HG02884 (cell line): ENCODE results near the gene SGCA.

Source experiments
- ATAC-seq: cut with Tn5 transposase; IDR thresholded peaks from one replicate; pipeline ENCODE4 v1.9.1; 2021; ENCODE audit warnings: mild to moderate bottlenecking, moderate library complexity; ENCODE audit not compliant: unreplicated experiment

The SGCA gene

DNA sequence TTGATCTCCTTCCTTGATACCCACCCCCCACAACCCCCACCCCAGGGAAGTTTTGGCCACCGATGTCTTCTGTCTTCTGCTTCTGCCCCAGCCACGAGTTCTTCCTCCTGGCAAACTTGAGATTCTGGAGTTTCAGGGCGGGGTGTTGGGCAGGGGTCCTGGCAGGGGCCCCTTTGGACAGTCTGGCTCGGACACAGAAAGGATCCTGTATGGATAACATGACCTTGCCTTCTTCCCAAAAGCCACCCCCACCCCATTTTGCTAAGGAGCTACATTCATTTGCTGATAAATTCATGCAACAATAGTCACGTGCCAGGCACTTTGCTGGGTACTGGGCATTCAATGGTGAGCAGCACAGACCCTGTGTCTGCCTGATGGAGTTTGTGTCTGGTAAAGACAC, 41.5 kb downstream of the SGCA start:
- ATAC-seq = no peak

DNA sequence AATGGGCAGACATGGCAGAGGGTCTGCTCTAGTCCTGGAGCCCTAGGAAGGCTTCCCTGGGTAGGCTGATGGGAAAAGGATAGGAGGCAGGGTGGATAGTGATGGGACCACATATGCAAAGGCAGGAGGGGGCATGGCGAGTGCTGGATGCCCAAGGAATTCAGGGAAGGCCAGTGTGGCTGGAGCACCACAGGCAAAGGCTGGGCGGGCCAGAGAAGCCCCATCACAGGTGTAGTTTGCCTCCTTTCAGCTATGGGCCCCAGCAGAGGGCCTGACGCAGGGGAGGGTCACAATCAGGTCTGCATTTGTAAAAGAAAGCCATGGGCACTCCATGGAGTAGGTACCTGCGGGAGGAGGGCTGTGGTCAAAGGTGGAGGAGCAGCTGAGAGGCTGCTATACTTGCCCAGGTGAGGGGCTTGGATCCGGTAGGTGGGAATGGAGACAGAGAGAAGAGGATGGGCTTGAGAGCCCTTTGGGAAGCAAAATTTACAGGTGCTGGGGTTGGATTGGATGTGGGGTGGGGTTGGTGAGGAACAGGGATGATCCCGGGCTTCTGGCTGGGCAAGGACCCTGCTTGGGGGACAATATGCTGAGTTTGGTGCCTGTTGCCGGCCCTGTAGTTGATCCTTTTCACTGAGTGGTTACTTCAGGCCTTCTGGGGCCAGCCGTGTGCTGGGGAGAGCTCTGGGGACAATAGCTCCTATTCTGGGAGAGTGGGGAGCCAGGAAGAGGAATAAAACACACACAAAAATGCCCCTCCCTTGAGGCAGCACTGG, 42.2 kb downstream of the SGCA start:
- no peak for ATAC-seq

DNA sequence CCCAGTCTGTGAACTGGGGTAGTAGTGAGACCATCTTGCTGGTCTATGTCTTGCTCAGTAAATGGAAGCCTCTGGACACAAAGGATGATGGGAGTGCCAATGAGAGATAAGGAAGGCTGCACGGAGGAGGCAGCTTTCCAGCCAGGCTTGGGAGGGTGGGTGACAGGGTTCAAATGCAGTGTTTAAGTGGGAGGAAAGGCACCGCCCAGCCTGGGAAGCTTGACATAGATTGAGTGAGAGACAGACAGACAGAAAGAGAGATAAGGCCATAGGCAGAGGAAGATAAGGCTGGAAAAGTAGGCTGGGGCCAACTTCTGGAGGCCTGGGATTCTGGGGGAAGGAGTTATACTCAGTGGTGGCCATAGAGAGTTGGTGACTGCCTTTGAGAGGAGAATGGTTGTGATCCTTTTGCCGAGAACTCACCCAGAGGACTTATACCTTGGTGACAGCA, 42.8 kb downstream of the SGCA start:
- no peak for ATAC-seq

DNA sequence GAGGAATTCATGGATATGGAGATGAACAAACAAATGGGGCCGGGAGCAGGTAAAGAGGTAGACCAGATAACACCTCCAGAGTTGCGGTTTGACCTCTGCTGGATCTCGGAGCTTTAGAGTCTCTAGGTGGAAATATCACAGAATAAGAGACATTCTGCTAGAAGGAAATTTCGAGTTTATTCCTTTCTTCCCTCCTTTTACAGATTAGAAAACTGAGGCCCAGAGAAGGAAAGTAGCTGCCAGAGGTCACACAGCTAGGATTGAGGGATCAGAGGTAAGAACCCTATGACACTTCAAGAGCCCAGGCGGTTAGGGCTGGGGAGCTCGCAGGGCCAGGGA, 43.3 kb downstream of the SGCA start:
- no peak for ATAC-seq

DNA sequence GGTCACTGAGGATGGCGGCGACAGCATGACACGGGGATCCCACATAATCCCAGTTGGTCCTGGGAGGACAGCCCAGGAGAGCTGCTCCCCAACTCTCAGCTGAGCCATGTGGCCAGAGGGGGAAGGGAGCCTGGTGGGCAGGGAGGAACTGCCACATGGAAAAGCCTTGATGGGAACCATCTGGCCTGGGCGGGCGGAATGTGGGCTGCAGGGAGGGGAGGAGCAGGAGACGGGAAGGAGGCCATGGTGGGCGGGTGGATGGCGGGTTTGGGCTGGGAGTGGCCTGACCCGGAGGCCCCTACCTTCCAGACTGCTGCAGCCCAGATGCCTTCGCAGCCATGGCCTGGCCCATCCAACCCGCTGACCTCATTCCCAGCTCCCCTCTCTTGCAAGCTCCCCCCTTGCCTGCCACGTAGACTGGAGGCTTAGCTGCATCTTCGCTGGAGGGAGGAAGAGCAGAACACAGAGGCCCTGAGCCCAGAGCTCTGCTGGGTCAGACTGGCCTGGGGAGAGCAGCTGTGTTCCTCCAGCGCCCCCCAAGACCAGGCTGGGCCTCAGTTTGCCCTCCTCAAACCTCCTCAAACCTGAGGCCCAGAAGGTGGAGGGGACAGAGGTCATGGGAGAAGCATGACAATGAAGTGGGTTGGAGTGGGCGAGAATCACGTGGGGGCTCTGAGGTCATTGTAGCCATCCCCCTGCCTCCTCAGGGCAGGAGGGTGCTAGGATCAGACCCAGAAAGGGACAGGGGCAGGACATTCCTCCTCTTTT, 43.9 kb downstream of the SGCA start:
- no peak for ATAC-seq

DNA sequence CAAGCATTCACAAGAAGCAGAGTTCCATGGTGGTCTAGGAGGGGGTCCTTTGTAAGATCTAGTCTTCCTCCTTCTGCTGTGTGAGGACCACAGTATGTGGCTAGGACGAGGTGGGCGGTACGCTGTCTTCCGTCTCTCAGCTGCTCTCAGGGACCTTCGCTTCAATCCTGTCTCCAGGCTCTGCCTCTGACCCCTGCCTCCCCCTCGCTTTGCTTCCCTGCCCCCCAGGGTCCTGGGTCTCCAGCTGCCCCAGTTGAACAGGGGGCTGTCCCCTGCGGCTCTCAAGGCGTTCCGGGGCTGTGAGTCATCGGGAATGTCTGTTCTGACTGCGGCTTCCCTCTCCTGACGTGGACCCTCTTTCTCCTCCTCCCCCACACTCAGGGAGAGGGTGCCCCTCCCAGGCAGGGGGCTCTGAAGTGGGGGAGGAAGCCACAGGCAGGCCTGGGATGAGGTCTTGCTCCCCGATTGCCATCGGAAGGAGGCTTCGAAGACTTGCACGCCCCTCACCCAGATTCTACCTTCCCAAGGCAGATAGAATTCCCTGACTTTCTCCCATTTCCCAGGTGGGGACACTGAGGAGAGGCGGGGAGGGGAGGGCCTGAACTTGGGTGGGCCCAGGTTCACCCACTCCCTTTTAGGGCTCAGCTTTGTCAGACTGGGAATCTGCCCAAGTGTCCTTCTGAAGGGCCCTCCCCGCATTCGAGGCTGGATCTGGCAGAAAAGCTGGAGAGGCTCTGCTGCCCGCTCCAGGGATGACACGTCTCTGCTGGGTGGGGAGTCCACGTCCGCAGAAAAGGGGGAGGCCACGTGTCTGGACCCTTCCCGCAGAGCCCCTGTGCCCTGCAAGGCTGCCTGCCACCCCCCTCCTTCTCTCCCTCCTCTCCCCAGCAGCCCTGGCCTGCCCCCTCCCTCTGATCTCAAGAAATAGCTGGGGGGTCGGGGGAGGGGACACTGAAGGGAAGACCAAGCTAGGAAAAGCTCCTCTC, 44.7 kb downstream of the SGCA start:
- ATAC-seq = no peak

DNA sequence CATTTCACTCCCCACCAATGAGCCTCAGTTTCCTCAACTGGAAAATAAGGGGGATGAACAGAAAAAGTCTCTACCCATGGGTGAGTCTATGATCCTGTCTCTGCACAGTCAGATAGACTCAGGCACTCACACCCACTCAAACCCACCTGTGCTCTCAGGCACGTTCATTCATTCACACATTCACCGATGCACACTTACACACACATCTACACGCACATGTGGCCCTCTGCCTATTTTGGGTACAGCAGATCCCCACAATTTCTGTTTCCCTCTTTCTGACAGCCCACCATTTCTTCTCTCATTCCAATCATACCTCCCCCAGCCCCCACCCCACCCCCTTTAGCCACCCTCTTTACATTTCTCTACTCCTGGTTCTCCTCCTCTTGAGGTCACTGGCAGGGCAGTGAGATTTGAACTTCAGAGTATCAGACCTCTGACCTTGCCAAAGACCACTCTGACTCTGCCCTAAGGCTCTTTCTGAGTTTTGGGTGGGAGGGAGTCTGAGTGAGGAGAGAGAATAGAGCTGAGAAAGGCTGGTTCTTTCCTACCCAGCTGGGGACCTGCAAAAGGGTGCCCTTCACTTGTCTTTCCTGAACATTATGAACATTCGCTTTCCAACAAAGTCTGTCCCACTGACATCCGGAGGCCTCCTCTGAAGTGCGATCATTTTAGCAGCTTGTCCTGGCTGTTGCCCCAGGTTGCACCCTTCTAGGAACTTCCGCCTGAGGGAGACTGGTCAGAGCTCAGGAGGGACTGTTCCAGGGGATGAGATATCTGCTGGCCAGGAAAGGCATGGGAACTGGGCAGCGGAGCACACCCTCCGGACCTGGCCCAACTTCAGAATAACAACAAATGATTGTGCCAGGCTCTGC, 45.7 kb downstream of the SGCA start:
- ATAC-seq = no peak

DNA sequence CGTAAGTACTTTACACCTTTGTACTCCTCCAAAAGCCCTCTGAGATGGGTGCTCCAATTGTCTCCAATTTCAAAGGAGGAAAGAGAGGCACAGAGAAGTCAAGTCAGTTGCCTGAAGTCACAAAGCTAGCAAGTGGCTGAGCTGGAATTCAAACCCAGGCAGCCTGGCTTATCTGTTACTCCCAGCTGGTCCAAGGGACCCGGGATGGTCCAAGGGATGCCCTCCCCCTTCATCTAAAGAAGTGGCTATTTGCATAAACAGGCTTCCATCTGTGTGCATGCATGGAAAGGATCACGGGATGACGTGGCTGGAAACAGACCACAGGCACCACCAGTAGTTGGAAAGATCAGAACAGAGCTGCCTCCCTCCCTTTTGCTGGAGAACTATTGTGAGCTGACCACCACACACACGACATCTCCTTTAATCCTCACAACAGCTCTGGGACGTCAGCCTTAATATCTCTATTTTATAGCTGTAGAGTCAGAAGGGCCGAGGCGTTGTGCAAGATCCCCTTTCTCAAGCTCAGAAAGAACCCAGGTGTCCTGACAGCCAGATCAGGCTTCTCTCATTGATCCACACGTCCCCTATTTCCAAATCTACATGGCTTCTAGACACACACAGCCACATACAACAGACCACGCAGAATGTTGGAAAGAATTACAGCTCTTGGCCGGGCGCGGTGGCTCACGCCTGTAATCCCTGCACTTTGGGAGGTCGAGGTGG, 46.5 kb downstream of the SGCA start:
- ATAC-seq = no peak

DNA sequence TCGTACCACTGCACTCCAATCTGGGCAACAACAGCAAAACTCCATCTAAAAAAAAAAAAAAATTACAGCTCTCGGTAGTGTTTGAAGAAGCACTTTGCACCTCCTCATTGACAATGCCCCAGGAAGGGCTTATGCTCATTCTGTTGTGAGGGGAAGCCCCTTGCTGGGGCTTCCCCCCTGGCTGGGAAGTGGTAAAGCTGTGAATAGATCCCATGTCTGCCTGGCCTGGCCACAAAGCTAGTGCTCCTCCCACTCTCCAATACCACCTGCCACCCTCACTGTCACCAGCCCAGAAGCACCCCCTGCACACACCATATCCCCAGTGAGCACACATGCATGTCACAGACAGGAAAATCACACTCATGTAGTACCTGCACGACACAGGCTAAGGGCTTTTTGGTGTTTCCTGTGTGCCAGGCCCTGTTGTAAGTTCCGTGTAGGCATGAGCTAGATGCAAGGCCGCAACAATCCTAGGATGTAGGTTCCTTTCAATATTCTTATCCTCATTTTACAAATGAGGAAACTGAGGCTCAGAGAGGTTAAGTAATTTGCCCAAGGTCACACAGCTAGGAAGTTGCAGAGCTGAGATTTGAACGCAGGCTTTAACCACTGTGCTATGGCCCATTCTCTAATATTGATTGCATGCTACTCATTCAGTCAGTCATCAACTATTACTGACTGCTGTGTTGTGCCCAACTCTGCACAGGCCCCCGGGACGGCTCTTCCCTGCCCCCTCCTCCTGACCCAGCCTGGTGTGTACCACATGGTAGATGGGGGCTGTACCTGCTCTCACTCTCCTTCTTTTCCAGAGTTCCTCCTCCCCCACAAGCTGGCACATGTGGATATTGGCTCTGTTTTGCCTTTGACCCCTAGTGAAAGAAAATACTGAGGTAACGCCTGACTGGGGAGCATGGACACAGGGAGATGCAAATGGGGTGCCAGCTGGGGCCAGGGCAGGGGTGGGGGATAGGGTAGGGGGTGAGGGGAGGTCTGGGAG, 47.5 kb downstream of the SGCA start:
- ATAC-seq = peak; percentile 68

DNA sequence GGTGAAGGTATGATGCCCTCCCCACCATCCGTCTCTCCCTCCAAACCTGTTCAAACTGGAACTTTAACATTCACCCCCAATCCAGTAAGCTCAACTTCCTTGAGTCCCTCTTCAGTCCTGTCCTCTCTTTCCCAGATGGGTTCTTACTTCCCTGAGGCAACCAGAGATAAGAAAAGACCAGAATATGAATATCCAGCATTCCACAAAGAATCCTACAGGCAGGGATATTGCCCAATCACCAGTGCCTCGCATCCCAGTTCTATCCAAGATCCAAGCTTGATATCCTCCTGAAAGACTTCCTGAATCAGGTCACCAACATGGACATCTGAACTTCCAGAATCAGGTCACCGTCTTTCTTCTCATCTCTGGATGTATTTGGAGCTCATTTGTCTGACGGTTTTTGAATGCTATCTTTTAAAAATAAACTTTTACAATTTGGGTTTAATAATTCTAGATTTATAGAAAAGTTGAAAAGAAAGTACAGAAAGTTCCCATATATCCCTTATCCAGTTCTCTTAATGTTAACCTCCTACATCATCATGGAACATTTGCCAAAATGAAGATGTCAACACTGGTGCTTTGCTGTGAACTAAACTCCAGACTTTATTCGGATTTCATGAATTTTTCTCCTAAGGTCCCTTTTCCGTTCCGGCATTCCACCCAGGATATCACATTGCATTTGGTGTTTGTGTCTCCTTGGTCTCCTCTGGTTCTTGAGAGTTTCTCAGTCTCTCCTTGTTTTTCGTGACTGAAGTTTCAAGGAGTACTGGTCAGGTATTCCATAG, 49.4 kb downstream of the SGCA start:
- ATAC-seq = no peak

DNA sequence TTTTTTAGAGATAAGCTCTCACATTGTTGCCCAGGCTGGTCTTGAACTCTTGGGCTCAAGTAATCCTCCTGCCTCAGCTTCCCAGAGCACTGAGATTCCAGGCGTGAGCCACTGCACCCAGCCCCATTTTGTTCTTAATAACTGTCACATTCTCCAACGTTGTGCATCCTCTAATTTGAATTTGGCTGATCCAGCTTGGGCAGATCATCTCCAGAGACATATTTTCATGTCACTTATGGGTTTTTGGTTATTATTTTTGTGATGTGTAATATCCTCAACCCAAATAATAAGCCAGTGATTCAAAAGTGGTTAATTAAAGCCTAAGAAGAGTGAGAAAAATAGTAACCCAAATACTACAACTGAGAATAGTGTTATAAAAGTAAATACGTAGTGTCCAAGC, 51.8 kb downstream of the SGCA start:
- ATAC-seq = no peak

DNA sequence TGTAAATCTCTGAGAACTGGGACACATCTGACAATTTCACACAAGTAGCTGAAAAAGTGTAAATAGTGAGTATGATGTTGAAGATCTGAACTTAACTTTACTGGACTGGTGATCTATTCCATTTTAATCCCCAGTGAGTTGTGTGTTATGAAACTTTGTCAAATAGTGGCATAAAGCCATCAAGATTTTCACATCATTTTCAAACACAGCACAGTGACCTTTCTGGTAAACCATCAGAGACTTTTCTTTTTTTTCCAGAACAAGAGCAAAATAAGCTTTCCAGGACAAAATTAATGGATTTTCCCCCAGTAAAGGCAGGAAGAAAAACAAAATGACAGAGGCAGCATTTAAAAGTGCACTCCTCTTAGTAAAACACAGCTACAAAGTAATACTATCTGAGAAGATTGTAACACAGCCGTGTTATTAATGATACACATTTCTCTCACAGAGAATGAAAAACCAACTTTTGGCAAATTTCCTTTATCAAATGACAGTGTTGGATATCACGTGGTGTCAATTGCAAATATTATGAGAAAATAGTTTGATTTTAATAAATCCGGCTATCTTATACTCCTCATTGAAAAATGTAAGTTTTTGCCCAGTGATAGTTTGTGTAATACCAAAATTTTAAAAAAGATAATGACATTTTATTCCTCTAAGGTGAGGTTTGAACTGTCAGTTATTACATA, 52.4 kb downstream of the SGCA start:
- ATAC-seq = no peak

DNA sequence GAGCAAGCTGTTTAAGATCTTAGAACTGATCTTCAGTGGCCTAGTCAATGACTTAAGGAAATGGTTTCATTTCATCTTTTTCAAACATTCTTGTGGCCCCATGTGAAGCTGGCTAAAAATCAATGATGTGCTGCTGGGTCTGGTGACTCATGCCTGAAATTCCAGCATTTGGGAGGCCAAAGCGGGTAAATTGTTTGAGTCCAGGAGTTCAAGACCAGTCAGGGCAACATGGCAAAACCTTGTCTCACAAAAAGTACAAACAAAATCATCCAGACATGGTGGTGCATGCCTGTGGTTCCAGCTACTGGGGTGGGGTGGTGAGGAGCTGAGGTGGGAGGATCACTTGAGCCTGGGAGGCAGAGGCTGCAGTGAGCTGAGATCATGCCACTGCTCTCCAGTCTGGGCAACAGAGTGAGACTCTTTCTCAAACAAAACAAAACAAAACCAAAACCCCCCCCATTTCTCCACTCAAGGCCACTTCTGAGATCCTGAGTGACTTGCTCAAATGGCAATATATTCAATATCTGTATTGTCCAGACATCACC, 53.0 kb downstream of the SGCA start:
- no peak for ATAC-seq

DNA sequence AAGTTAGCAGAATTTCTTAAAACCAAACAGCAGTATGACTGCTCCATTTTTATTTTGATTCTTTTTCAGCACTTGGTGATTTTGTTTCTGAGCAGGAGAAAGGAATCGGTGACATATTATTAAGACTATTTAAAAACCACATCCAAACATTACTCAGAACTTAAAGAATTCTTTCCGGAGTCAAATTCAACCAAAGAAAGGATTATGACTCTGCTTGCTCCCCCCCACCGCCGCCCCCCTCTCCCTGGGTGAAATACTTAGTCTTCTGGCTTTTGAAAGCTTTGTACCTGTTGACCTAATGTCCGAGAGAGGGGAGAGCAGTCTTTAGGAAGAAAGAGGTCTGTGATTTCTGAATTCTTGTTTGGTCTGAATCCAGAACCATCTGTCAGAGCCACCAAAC, 53.5 kb downstream of the SGCA start:
- no peak for ATAC-seq

DNA sequence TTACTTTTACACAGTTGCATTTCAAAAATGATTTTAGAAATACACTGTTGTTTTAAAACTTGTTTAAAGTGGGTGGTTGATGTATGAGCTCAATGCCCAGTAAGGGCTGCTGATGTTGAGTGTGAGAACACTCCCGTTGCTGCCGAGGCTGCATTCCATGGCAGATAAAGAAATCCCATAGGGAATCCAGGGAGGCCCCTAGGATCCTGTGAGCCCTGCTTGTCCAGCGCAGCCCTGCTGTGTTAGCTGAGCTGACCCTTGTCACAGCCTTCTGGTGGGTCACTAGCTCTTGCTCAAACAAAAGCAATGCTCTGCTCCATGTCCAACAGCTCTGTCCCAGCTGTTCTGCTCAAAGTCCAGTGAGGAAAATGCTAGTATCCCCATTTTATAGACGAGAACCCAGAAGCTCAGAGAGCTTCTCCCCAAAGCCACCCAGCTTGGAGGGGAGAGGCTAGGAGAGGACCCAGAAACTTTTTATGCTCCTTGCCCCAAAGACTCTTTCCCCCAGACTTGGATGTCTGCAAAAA, 54.2 kb downstream of the SGCA start:
- ATAC-seq = no peak

DNA sequence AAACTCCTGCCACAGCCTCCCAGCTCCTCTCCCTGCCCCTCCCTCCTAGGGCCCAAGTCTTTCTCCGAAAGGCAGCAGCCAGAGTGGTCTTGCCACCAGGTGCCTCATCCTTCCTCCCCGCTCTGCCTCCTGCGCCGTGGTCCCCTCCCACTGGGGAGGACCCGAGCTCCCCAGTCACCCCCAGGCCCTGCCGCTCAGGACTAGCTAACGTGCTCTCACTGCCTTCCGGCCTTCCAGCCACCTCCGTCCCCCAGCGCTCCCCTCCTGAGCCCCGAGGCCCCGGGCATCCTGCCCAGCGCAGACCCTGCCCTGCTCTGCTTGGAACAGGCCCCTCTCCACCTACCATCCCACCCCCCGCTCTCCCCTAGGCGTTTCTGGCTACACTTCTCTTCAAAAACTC, 55.0 kb downstream of the SGCA start:
- ATAC-seq = no peak
